Measurements from ENCODE around the gene C2CD4A.

Gene C2CD4A

GRCh38 chr15:62106096-62106495 is 39.3 kb downstream of the C2CD4A start:
- no peak overlapping the region for H3K9ac ChIP-seq (ENCODE audit: low read depth, low read length)
- no peak overlapping the region for H3K27ac ChIP-seq (ENCODE audit: low read depth, low read length)
- no peaks in the 10 kb centered on the region for H3K9me3 ChIP-seq (ENCODE audit: insufficient read depth, low read depth, low read length)
- H3K36me3 ChIP-seq (ENCODE audit: insufficient read depth, low read length): no peaks in the 10 kb centered on the region
- WGBS: 97% methylated on average over 3 of the region's 3 CpGs
- no peaks in the 10 kb centered on the region; the same call in 1 of the 2 replicates for H3K4me1 ChIP-seq (ENCODE audit: insufficient read depth, low read length)
- no peak overlapping the region for H3K4me3 ChIP-seq (ENCODE audit: low read length)
- no peaks in the 10 kb centered on the region for H3K27me3 ChIP-seq (ENCODE audit: insufficient read depth, low read length)

DNA sequence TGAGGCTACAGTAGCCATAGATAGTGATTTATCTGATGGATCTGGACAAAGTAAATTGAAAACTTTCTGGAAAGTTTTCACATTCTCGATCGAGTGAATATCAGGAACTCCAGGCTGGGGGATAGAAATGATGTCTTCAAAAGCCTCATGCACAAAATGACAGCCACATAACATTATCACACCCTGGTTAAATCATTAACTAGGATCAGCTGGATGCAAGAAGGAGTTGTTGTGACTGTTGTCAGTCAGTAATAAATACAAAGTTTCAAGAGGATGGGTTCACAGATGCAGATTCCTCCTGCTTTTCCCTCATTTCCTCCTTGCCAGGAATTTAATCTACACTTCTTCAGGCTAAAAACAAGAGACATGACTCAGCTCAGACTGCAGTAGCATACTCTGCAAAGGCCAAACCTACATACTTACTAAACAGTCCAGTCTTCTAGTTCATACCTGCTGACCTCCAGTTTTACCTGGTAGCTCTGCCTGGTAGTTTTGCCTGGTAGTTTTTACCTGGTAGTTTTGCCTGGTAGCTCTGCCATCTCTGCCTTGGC is 40.9 kb downstream of the C2CD4A start:
- Histone ChIP-seq H3K9ac (ENCODE audit: low read depth, low read length) (no peak overlapping the region), H3K9me3 (ENCODE audit: insufficient read depth, low read depth, low read length) (no peaks in the 10 kb centered on the region), H3K36me3 (ENCODE audit: insufficient read depth, low read length) (no peaks in the 10 kb centered on the region), H3K4me1 (ENCODE audit: insufficient read depth, low read length) (no peaks in the 10 kb centered on the region; the same call in 1 of the 2 replicates), H3K27me3 (ENCODE audit: insufficient read depth, low read length) (no peaks in the 10 kb centered on the region), H3K27ac (ENCODE audit: low read depth, low read length) (no peak overlapping the region), H3K4me3 (ENCODE audit: low read length) (no peak overlapping the region)
- 91% methylated on average over 2 of the region's 2 CpGs for WGBS

- 89% methylated on average over 2 of the region's 2 CpGs for WGBS
- Histone ChIP-seq H3K27ac (ENCODE audit: low read depth, low read length) (no peak overlapping the region), H3K4me1 (ENCODE audit: insufficient read depth, low read length) (no peaks in the 10 kb centered on the region; the same call in 1 of the 2 replicates)
These were observed 41.6 kb downstream of the C2CD4A start for GRCh38 chr15:62108411-62108810.

DNA sequence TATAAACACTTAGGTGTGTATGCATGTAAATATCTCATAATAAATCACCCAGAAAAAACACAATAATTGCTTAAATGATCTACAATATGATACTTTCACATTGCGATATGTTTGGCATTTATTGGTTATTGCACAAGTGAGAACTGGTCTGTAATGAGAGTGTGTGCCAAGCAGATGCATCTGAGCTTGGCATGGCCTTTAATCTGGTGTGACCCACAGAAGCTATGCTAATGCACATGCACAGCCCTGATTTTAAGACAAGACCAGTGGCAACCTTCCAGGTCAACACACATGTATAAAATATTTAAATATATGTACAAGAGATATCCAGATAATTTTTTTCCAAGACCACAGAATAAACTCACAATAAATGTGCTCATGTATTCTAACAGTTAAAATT is 42.7 kb downstream of the C2CD4A start:
- no peaks in the 10 kb centered on the region for H3K36me3 ChIP-seq (ENCODE audit: insufficient read depth, low read length)
- H3K27me3 ChIP-seq (ENCODE audit: insufficient read depth, low read length): no peaks in the 10 kb centered on the region
- no peak overlapping the region for H3K27ac ChIP-seq (ENCODE audit: low read depth, low read length)
- no peak overlapping the region for H3K4me3 ChIP-seq (ENCODE audit: low read length)
- H3K9ac ChIP-seq (ENCODE audit: low read depth, low read length): no peak overlapping the region
- WGBS: 100% methylated on average over 1 of the region's 1 CpG
- H3K9me3 ChIP-seq (ENCODE audit: insufficient read depth, low read depth, low read length): no peaks in the 10 kb centered on the region
- H3K4me1 ChIP-seq (ENCODE audit: insufficient read depth, low read length): no peaks in the 10 kb centered on the region; the same call in 1 of the 2 replicates

More at GRCh38 chr15:62108411-62108810, 41.6 kb downstream of the C2CD4A start:
- no peak overlapping the region for H3K4me3 ChIP-seq (ENCODE audit: low read length)
- no peaks in the 10 kb centered on the region for H3K36me3 ChIP-seq (ENCODE audit: insufficient read depth, low read length)
- no peaks in the 10 kb centered on the region for H3K9me3 ChIP-seq (ENCODE audit: insufficient read depth, low read depth, low read length)
- no peak overlapping the region for H3K9ac ChIP-seq (ENCODE audit: low read depth, low read length)
- H3K27me3 ChIP-seq (ENCODE audit: insufficient read depth, low read length): no peaks in the 10 kb centered on the region

GRCh38 chr15:62109982-62110851 is 43.4 kb downstream of the C2CD4A start:
- Histone ChIP-seq H3K9me3 (ENCODE audit: insufficient read depth, low read depth, low read length) (no peaks in the 10 kb centered on the region), H3K27me3 (ENCODE audit: insufficient read depth, low read length) (no peaks in the 10 kb centered on the region), H3K27ac (ENCODE audit: low read depth, low read length) (no peak overlapping the region), H3K36me3 (ENCODE audit: insufficient read depth, low read length) (no peaks in the 10 kb centered on the region), H3K9ac (ENCODE audit: low read depth, low read length) (no peak overlapping the region), H3K4me1 (ENCODE audit: insufficient read depth, low read length) (no peaks in the 10 kb centered on the region; the same call in 1 of the 2 replicates), H3K4me3 (ENCODE audit: low read length) (no peak overlapping the region)
- 87% methylated on average over 6 of the region's 6 CpGs for WGBS

- Histone ChIP-seq H3K4me1 (ENCODE audit: insufficient read depth, low read length) (no peaks in the 10 kb centered on the region; the same call in 1 of the 2 replicates), H3K27ac (ENCODE audit: low read depth, low read length) (no peak overlapping the region), H3K27me3 (ENCODE audit: insufficient read depth, low read length) (no peaks in the 10 kb centered on the region), H3K9me3 (ENCODE audit: insufficient read depth, low read depth, low read length) (no peaks in the 10 kb centered on the region), H3K4me3 (ENCODE audit: low read length) (no peak overlapping the region), H3K36me3 (ENCODE audit: insufficient read depth, low read length) (no peaks in the 10 kb centered on the region), H3K9ac (ENCODE audit: low read depth, low read length) (no peak overlapping the region)
- 89% methylated on average over 4 of the region's 4 CpGs for WGBS
These were observed 45.3 kb downstream of the C2CD4A start for GRCh38 chr15:62112081-62112480.

- Histone ChIP-seq H3K9ac (ENCODE audit: low read depth, low read length) (no peak overlapping the region), H3K27me3 (ENCODE audit: insufficient read depth, low read length) (no peaks in the 10 kb centered on the region), H3K36me3 (ENCODE audit: insufficient read depth, low read length) (no peaks in the 10 kb centered on the region), H3K4me3 (ENCODE audit: low read length) (no peak overlapping the region), H3K27ac (ENCODE audit: low read depth, low read length) (no peak overlapping the region), H3K9me3 (ENCODE audit: insufficient read depth, low read depth, low read length) (no peaks in the 10 kb centered on the region), H3K4me1 (ENCODE audit: insufficient read depth, low read length) (no peaks in the 10 kb centered on the region; the same call in 1 of the 2 replicates)
- 91% methylated on average over 11 of the region's 11 CpGs for WGBS
These were observed 46.1 kb downstream of the C2CD4A start for GRCh38 chr15:62112616-62113593.

GRCh38 chr15:62115847-62116246 is 49.1 kb downstream of the C2CD4A start:
- Histone ChIP-seq H3K27me3 (ENCODE audit: insufficient read depth, low read length) (no peaks in the 10 kb centered on the region), H3K9ac (ENCODE audit: low read depth, low read length) (no peak overlapping the region), H3K4me3 (ENCODE audit: low read length) (no peak overlapping the region), H3K9me3 (ENCODE audit: insufficient read depth, low read depth, low read length) (no peaks in the 10 kb centered on the region), H3K36me3 (ENCODE audit: insufficient read depth, low read length) (no peaks in the 10 kb centered on the region), H3K27ac (ENCODE audit: low read depth, low read length) (no peak overlapping the region), H3K4me1 (ENCODE audit: insufficient read depth, low read length) (peaks cover 11% of the 10 kb centered on the region; the same call in 1 of the 2 replicates)
- no CpG with 5 or more reads among the region's 1 CpG for WGBS

DNA sequence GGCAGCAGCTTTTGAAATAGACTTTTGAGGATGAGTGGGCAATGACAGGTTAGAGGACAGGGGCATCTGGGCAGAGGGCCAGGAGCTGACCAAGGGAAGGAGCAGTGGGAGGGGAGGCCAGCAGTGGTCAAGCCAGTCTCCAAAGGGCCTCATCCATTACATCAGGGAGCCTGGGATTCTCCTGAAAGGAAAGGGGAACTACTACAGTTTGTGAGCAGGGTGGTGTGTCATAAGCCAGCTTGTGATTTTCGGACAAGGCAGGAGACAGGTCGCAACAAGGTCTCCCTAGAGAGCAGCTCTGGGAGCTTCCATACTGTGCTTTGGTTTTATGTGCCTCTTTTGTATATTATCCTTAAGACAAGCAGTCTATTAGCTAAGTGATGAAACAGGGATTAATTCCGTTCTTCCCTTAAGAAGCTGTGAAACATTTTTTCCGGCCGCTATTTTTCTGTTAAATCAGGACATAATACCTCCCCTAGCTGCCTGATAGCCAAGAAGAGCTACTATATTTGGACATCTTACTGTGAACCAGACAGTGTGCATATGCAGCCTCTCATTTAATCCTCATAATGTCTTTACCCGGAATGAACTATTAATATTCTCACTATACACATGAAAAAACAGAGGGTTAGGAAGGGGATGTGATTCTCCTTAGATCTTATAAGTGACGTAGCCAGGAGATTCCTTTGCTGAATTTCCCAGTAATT is 51.9 kb downstream of the C2CD4A start:
- Histone ChIP-seq H3K9me3 (ENCODE audit: insufficient read depth, low read depth, low read length) (no peaks in the 10 kb centered on the region), H3K4me3 (ENCODE audit: low read length) (no peak overlapping the region), H3K9ac (ENCODE audit: low read depth, low read length) (no peak overlapping the region), H3K27me3 (ENCODE audit: insufficient read depth, low read length) (no peaks in the 10 kb centered on the region), H3K36me3 (ENCODE audit: insufficient read depth, low read length) (no peaks in the 10 kb centered on the region), H3K27ac (ENCODE audit: low read depth, low read length) (no peak overlapping the region), H3K4me1 (ENCODE audit: insufficient read depth, low read length) (peaks cover 11% of the 10 kb centered on the region; the same call in 1 of the 2 replicates)
- 92% methylated on average over 6 of the region's 7 CpGs for WGBS

DNA sequence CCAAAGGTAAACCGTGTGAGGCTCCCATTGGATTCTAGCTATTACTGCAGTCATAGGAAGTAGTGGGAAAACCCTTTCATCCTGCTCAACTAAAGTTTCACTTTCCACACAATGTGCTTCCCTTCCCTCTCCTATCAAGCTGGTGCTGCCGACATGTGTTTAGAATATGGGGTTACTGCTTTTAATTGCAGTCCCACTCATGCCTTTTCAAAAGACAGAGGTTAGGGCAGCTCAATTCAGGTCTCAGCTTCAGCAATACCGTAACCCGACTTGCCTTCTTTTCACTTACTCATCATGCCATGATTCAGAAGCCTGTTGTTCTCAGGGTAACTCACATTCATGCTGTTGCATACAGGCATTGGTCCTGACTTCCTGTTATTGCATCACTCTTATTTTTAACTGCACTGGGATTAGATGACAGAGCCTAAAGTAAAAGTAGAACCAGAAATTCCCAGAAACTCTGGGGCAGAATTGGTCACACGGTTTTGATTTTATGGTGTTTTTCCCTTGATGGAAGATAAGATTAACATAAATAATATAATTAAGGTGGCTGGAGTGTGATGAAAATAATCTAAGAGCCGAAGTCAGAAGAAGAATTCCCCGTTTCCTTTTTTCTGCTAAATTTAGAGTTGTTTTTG is 52.6 kb downstream of the C2CD4A start:
- Histone ChIP-seq H3K4me3 (ENCODE audit: low read length) (no peak overlapping the region), H3K36me3 (ENCODE audit: insufficient read depth, low read length) (no peaks in the 10 kb centered on the region), H3K4me1 (ENCODE audit: insufficient read depth, low read length) (peaks cover 16% of the 10 kb centered on the region), H3K9me3 (ENCODE audit: insufficient read depth, low read depth, low read length) (no peaks in the 10 kb centered on the region), H3K27me3 (ENCODE audit: insufficient read depth, low read length) (no peaks in the 10 kb centered on the region), H3K9ac (ENCODE audit: low read depth, low read length) (no peak overlapping the region), H3K27ac (ENCODE audit: low read depth, low read length) (no peak overlapping the region)
- 72% methylated on average over 5 of the region's 7 CpGs for WGBS

Data from HUES64 (cell line).